Measurements from ENCODE around the gene NINL.

The NINL gene

DNA sequence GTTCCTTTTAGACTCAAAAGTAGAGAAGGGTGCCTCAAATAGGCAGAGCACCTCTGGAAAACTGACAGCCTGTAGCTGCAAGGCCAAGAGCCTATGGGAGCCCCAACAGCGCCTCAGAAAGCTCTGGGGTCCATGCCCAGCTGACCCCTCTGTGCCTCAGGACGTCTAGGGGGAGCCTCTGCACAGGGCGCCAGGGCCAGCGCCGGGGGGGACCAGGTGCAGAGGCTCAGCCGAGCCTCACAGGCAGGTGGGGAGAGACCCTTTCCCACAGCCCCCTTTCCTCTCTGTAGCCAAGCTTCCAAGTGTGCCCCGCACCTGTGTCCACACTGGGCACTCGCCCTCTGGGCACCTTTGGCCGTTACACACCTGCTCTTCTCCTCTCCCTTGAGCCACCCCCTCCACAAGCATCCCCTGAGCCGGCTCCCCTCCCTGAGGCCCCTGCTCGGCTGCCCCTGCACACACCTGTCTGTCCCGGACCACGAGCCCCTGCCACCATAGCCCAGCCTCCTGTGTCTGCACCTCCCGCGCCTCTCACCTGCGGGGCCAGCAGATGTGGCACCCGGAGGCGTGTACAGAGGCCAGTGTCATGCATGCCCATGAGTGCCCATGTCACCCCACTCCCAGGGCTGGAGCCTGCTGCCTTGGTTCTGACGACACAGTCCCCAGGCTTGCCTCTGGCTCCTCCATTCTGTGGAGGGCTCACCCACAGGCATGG lies 124.6 kb downstream of the NINL start:
- no peak for DNase-seq

DNA sequence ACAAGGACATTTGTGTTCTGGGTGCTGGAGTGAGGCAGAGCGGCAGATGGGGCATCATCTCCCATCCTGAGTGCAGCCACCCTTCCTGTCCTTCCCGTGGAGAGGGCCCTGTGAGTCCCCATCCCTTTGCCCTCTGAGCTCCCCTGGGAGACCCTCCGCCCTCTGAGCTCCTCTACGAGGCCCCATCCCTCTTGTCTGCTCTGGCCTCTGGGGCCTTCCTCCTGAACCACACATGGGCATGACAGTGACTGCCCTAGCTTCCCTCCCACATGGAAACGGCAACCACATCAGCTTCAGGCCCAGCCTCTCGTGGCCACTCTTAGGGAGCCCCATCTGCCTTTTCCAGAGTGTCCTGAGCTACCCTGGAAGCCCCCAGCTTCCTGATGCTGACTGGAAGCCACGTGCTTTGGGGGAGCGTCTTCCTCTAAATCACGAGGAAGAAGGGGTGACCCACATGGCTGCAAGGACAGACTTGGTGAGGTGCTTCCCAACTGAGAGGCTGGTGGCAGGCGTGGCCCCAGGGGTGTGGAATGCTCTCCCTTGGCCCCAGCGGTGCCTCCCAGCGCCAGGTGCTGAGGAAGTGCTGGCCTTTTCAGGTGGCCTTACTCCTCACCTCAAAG lies 125.3 kb downstream of the NINL start:
- no peak for DNase-seq

DNA sequence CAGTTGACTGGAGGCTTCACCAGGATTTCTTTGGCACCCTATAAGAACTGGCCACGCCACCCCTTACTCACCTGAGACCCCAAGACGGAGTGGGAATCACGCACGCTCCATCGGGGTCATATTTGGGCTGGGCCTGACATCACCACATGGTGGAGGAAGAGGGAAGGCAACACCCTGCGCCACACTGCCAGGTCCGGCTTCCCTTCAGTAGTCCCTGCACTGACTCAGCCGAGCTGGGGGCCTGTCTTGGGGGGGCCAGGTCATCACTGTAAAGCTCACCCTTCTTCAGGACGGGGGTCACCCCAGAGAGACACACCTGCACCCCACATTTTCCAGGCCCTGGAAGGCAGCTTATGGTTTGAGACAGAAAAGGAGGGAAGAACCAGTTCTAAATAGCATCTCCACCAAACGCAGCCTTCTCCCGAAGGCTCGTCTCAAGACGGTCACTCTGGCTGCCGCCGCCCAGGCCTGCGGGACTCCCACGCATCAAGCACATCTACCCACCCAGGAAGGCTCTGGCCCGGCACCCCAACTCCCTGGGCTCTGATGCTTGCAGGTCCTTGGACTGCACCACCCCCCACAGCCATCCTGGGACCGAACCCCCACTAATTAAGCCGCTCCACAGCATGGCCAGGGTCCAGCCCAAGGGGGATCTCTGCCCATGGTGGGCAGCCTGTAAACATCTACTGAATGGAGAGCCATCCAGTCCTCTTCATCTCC lies 126.1 kb downstream of the NINL start:
- no peak for DNase-seq

DNA sequence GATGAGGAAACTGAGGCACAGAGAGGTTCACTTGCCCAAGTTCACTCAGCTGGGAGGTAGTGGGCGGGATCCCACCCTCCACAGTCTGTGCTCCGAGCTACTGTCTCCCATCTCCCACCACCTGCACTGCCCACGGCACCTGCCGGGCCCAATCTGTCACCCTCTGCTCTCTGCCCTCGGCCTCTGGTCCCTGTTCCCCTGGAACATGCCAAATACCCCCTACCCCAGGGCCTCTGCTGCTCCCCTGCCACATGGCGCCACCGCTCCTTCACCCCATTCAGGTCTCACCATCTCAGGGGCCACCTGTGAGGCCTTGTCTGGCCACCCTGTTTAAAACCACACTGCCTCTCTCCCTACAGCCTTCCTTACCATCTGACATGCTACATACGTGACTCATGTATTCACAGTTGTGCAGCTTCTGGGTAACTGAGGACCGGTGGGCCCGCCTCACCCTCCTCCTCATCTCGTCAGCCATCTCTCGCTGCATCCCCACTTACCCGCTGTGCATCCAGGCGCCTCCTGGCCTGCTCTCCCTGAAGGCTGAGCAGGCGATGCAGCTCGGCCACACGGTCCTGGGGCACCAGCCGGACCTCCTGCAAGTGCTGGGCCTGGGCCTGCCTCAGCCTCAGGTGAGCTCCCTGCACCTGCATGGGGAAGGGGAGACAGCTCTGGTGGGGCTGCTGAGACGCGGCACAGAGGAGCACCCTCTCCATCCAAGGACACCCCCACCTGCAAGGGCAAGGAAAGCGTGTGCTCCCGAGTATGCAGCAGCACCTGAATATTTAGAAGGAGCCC lies 127.2 kb downstream of the NINL start:
- no peak for DNase-seq

DNA sequence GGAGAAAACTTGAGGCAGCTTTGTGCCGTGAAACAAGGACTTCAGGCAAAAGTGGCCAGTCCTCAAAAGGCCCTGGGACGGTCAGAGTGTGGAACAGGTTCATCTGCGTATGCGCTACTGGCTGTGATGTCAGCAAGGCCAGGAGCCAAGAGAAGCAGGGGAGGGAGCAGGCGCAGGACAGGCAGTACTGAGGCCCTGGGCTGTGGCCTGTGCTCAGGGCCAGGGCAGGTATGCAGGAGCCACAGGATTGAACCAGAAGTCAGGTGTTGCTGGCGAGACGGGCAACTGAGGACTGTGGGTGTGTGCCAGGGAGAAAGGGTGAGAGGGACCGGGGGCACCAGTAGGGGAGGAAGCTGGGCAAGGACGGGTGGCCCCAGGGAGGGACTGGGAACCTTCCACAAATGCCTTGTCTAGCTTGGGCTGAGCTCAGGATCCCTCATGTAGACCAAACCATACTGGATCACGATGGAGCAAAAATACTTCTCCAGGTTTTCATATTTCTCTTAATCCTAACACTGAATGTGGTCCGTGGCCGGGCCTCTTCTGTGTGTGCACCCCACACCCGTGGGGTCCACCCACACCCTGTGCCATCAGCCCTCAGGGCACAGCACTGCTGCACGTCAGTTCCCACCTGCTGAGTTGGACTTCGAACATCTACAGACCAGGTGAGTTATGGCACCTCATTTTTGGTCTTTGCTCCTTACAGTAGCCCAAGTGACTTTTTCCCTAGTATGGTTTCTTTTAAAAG lies 131.0 kb downstream of the NINL start:
- no peak for DNase-seq

DNA sequence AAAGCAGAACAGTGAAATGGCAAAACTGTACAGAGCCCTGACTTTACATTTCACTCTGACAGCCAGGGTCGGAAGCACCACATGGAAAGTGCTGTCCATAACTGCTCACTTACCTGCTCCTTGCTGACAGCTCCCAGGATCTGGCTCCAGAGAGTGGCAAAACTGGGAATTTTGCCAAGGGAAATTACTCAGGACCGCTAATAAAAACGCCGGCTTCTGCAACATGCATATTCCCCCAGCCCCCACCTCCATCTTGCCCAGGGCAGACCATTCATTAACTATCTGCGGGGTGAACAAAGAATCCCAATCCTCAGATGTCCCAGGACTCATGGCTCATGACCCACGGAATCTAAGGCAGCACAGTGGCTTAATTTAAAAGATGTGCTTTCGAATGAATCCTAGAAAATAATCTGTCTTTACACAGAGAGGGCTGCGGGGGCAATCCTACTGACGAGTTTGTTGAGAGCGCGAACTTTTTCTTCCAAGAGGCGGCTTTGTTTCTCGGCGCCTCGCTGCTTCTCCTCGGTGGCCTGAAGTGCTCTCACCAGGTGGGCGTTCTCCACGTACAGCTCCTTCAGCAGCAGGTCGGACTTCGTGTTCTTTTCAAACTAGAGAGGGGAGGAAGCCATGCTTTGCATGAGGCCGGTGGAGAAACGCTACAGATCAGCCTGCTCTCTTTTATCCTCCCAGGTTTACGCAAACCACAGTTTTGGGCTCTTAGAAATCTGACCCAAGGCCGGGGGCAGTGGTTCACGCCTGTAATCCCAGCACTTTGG lies 132.1 kb downstream of the NINL start:
- peak; percentile 42 for DNase-seq

DNA sequence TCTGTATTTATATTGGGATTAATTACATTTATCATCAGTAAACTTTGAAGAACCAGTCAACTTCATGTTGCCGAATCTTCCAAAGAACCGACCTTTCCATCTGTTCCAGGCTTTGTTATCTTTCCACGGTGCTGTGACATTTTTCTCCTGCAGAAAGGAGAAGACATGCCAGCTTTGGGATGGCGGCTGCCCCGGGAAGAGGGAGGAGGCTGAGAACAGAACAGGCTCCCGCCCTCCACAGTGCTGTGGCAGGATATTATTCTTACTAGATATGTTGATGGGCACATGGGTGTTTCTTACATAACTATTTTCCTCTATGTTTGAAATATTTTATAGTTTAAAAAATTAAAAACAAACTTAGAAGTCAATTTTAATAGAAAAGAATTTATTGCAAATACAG lies 133.0 kb downstream of the NINL start:
- DNase-seq, result no peak

DNA sequence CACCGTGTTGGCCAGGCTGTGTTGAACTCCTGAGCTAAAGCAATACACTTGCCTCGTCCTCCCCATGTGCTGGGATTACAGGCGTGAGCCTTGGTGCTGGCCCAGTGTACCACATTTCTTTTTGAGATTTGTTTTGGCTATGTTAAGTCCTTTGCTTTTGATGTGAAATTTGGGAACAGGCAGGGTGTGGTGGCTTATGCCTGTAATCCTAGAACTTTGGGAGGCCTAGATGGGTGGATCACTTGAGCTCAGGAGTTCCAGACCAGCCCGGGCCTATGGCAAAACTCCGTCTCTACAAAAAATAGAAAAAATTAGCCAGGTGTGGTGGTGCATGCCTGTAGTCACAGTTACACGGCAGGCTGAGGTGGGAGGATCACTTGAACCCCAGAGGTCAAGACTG lies 137.7 kb downstream of the NINL start:
- DNase-seq, result no peak

DNA sequence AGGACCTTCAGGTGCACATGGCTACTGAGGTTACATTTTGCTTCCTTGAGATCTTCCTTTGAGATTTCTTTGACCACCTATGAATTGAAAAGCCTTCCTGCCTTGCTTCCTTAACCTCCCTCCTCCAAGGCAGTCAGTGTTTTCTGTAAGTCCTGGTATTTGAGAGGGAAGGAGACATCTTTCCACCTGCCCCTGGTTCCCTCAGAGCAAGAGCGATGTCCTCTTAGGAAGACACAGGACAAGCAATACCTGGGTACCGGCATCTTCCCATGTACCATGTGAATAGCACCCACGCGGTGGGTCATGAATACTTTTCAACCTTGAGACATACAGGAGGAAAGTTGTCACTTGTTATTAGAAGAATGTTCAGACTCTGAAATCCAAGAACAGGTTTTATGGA lies 140.8 kb downstream of the NINL start:
- DNase-seq, result no peak

DNA sequence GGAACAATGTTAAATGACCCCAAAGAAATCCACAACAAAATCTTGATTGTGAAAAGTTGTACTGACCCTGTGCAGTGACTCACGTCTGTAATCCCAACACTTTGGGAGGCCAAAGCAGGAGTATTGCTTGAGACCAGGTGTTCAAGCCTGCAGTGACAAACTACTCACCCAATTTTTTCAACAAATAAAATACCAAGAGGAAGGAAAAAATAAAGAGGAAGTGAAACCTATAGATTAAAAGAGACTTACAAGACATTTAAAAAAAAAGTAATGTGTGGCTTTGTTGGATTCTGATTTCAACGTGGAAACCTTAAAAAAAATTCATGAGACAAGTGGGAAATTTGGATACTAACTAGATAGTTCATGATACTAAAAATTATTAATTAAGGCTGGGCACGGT lies 146.0 kb downstream of the NINL start:
- no peak for DNase-seq

DNA sequence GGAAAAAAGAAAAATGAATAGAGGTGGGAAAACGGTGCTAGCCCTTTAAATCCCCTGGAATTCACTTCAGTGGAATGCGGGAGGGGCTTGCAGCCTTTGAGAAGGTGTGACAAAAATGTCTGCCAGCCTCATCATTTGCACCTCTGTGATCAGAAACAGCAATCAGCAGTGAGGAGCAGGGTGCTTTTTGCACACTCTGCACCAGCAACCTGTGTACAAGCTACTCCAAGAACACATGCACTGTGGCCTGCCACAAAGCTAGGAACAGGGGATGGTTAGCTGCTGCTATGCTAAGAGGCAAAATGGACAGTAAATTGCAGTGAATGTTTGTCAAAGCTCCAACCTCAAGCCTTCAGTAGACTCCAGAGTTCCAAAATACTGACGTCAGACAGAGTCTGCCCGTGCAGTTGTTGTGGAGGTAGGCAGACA lies 148.2 kb downstream of the NINL start:
- DNase-seq, result peak; percentile 33

DNA sequence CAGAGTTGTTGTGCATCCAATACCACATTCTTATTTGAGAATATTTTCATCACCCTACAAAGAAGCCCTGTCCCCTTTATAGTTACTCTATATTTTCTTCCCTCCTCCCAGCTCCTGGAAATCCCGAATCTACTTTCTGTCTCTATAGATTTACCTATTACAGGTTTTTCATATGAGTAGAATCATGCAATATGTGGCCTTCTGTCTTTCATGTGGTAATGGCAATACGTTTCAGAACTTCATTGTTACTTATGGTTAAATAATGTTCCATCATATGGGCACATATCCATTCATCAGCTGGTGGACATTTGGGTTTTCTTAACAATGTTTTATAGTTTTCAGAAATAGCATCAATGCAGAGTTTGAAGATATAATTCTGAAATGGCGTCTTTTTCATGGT lies 160.8 kb downstream of the NINL start:
- no peak for DNase-seq

DNA sequence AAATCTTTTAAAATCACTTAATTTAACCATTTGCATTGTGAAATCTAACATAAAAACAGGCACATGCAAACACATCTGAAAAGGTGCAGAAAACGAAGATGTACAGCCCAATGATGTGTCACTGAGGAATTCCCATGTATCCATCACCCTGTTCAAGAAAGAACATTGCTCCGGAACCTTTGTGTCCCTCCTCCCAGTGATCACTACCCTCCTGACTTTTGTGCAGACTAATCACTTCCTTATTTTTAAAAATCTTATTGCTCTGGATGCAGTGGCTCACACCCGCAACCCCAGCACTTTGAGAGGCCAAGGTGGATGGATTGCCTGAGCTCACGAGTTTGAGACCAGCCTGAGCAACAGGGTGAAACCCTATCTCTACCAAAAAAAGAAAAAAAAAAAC lies 163.3 kb downstream of the NINL start:
- DNase-seq, result no peak

DNA sequence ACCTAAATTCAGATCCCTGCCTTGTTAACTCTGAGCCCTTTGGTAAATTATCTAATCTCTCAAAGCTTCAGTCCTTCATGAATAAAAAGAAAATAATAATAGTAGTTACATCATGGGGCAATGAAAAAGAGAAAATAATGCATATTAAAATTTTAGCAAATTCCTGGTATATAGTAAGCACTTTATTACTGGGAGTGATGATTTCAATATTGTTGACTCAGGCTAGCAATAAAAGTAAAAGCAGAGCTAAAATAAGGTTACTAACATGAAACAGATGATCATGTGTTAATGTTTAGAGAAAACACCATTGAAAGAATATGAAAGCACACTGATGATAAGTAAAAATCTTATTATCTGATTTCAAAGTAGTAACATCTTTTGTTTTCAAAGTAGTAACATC lies 164.2 kb downstream of the NINL start:
- DNase-seq, result no peak

DNA sequence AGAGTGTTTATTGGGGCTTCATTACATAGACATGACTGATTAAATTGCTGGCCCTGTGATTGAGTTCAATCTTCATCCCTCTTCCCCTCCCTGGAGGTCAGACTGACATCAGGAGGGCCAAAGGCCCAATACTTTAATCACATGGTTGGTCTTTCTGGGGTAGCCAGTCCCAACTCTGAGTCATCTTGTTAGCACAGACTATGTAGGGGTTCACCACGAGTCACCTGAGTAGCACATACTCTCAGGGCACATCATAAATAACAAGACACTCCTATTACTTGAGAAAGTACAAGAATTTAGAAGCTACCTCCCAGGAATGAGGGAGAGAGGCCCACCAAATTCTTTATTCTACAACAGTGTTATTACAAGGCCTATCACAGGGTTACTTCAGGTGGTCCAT lies 166.6 kb downstream of the NINL start:
- DNase-seq, result peak; percentile 17

DNA sequence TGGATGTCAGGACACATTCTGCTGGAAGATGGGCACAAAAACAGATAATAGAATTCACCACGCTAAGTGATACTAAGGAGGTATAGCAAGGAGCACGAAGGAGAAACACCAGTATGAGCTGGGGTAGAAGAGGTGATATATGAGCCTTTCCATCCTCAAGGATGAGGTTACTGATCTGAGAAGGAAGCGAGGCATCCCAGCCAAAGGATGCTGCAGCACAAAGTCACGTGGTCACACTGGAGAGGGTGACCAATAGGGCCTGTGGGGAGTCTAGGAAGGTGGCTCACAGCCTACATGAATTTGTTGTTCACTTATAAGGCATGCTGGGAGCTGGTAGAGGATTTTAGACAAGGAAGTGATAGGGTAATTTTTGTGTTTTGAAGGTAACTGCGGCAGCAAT lies 176.4 kb downstream of the NINL start:
- DNase-seq, result no peak

DNA sequence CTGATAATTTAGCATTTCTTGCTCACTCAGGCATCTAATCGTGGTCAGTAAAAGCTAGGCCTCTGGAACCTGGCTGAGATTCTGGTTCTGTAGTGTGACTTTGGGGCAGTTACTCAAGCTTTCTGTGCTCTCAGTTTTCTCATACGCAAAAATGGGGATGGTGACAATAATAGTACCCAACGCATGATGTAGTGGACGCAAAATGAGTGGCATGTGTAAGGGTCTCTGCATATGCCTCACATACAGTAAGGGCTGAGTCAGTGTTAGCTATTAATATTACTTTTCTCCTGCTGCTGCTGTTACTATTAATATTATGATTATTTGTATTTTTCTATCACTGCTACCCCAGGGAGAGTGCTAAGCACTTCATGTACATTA lies 177.2 kb downstream of the NINL start:
- DNase-seq, result no peak

DNA sequence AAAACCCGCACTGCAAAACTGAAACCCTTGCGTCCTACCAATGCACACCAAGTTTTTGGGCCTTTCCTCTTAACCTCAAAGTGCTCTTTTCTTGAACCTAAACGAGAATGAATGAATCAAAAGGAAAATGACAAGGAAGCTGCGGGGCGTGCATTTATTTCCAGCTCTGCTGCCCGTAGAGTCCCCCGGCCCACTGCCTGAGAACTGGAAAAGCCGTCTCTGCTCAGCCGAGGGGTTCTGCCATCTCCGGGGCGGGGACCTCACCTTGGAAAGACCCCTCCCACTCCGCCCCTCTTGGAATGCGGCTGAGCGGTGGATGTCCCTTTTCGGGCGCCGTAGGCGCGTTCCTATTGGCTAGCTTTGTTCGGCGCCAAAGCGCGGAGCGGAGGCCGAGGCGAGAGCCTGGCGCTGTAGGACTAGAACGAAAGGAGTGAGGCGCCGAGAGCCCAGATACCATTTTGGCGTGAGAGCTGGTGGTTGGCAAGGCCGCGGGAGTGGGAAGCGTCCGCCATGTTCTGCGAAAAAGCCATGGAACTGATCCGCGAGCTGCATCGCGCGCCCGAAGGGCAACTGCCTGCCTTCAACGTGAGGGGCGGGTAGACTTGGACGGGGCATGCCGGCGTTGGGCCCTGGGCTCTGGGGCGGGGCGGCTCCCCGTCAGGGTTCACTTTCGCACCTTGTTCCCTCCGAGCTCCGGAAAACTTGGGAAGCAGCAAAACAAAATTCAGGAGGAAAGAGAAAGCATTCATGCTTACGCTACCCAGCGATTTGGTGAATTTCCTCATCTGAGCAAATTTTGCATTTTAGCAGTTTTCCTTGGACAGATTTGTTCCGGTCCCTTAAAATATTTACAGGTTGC lies 177.8 kb downstream of the NINL start, which contains the start of gene GINS1:
TSS of gene GINS1 (plus strand) at position 363 of the 859 bp plus-strand sequence. CDS start at position 511, 148 bp downstream.
- DNase-seq, result peak; percentile 89

Data from fibroblast of upper back skin (primary cell).